CD14-positive monocyte (primary cell): ENCODE results near the gene NSMF. TPM values are rescaled to one million over a fixed set of nuclear protein-coding genes. Genes with fewer than 3 reads are reported as not detected.

Experiments
- DNase-seq, 3 donors: peaks; one replicate each; pipeline ENCODE4 v3.0.0-alpha.2; 2011 to 2022
- H2AFZ ChIP-seq: 2 replicates; pipeline ENCODE4 v1.6.0; 2012; ENCODE audit warnings: mild to moderate bottlenecking, low read depth, low read length, inconsistent platforms; ENCODE audit not compliant: insufficient read depth, poor library complexity, severe bottlenecking
- H3K27ac ChIP-seq, 2 donors: 1 replicate in 1 of 2; 2 replicates in 1 of 2; pipeline ENCODE4 v1.5.1; 2012 to 2013; ENCODE audit warnings: low read length in 2 of 2, control low read depth in 1 of 2, inconsistent platforms in 1 of 2, low read depth in 1 of 2, mild to moderate bottlenecking in 1 of 2
- H3K27me3 ChIP-seq, 2 donors: one replicate each; pipeline versions ENCODE4 v1.6.0 to v1.6.1; 2011 to 2013; ENCODE audit warnings: low read length in 2 of 2; ENCODE audit not compliant: control insufficient read depth in 2 of 2, insufficient read depth in 2 of 2
- H3K36me3 ChIP-seq, 2 donors: replicated peaks in 1 of 2; 1 replicate in 1 of 2; 2 replicates in 1 of 2; pipeline versions ENCODE4 v1.5.1 to v1.6.1; 2012 to 2013; ENCODE audit warnings: low read length in 2 of 2, control low read depth in 1 of 2, inconsistent platforms in 1 of 2, mild to moderate bottlenecking in 1 of 2; ENCODE audit not compliant: insufficient read depth in 2 of 2, control insufficient read depth in 1 of 2
- H3K4me1 ChIP-seq, 2 donors: 1 replicate in 1 of 2; 2 replicates in 1 of 2; pipeline versions ENCODE4 v1.5.1 to v1.6.1; 2012 to 2013; ENCODE audit warnings: low read length in 2 of 2, control low read depth in 1 of 2, inconsistent platforms in 1 of 2, mild to moderate bottlenecking in 1 of 2, moderate library complexity in 1 of 2; ENCODE audit not compliant: insufficient read depth in 2 of 2, control insufficient read depth in 1 of 2
- H3K4me2 ChIP-seq: replicated peaks from 2 replicates; pipeline ENCODE3; 2012; ENCODE audit warnings: low read length, moderate library complexity, mild to moderate bottlenecking; ENCODE audit not compliant: poor library complexity, severe bottlenecking; ENCODE audit errors: extremely low read depth
- H3K4me3 ChIP-seq, 3 experiments: fragments of 200-600 bp in 1 of 3; sonication (generic) in 1 of 3; replicated peaks in 1 of 3; 1 replicate in 2 of 3; 2 replicates in 1 of 3; pipeline ENCODE4 v1.5.1; 2011 to 2013; ENCODE audit warnings: low read length in 3 of 3, mild to moderate bottlenecking in 3 of 3, control low read depth in 2 of 3, low read depth in 2 of 3, inconsistent platforms in 1 of 3, moderate library complexity in 1 of 3
- H3K79me2 ChIP-seq: 2 replicates; pipeline ENCODE4 v1.6.0; 2012; ENCODE audit warnings: mild to moderate bottlenecking, control low read depth, inconsistent platforms, low read length, moderate library complexity; ENCODE audit not compliant: insufficient read depth
- H3K9ac ChIP-seq: 2 replicates; pipeline ENCODE4 v1.6.0; 2017; ENCODE audit warnings: low read length, mild to moderate bottlenecking; ENCODE audit not compliant: insufficient read depth, poor library complexity, severe bottlenecking
- H3K9me3 ChIP-seq, 2 donors: replicated peaks in 1 of 2; 1 replicate in 1 of 2; 2 replicates in 1 of 2; pipeline versions ENCODE4 v1.5.1 to v1.6.1; 2012 to 2013; ENCODE audit warnings: low read length in 2 of 2, control low read depth in 1 of 2; ENCODE audit not compliant: control insufficient read depth in 1 of 2, insufficient read depth in 1 of 2
- H4K20me1 ChIP-seq: 2 replicates; pipeline ENCODE4 v1.6.0; 2012; ENCODE audit warnings: mild to moderate bottlenecking, low read length, control low read depth, moderate library complexity; ENCODE audit not compliant: insufficient read depth
- H3K27ac Mint-ChIP-seq, 7 donors: one replicate each; pipeline ENCODE4 v1.8.0; 2020; ENCODE audit warnings: mild to moderate bottlenecking in 7 of 7, mixed read lengths in 7 of 7, moderate library complexity in 6 of 7, inconsistent platforms in 2 of 7
- H3K27me3 Mint-ChIP-seq, 3 donors: one replicate each; pipeline ENCODE4 v1.8.0; 2021 to 2022; ENCODE audit warnings: low read depth in 3 of 3, mild to moderate bottlenecking in 3 of 3, mixed read lengths in 3 of 3, moderate library complexity in 3 of 3, inconsistent platforms in 1 of 3
- H3K36me3 Mint-ChIP-seq, 2 donors: one replicate each; pipeline ENCODE4 v1.8.0; 2020; ENCODE audit warnings: mixed read lengths in 2 of 2, inconsistent platforms in 1 of 2, mild to moderate bottlenecking in 1 of 2
- H3K4me1 Mint-ChIP-seq: one replicate; pipeline ENCODE4 v1.8.0; 2020; ENCODE audit warnings: mild to moderate bottlenecking, mixed read lengths
- H3K4me3 Mint-ChIP-seq, 2 donors: one replicate each; pipeline ENCODE4 v1.8.0; 2020; ENCODE audit warnings: mild to moderate bottlenecking in 2 of 2, mixed read lengths in 2 of 2, moderate library complexity in 1 of 2
- H3K9me3 Mint-ChIP-seq, 7 donors: one replicate each; pipeline ENCODE4 v1.8.0; 2020 to 2022; ENCODE audit warnings: mixed read lengths in 7 of 7, mild to moderate bottlenecking in 6 of 7, moderate library complexity in 6 of 7, inconsistent platforms in 2 of 7
- CTCF ChIP-seq: fragments of 200-600 bp; IDR thresholded peaks from one replicate; pipeline ENCODE4 v1.8.0; 2022; ENCODE audit warnings: antibody characterized with exemption, mild to moderate bottlenecking
- WGBS: methylation state at CpG from one replicate; pipeline ENCODE4 v1.1.5; 2013; ENCODE audit warnings: missing lambda C conversion rate; ENCODE audit not compliant: insufficient coverage; 5-methylcytosine and 5-hydroxymethylcytosine counted together
- intact Hi-C, 2 donors: fragments of 100-400 bp; cut with micrococcal nuclease; formaldehyde crosslinking; loops; one replicate each; pipeline versions ENCODE4 v1.15.0 to v1.15.1; 2023
- polyA plus RNA-seq, 3 donors: library from polyadenylated mRNA; depleted of rRNA in 1 of 3; unstranded in 2 of 3; stranded (reverse) in 1 of 3; fragments of 300-500 nt in 2 of 3; fragments of >200 nt in 1 of 3; fragmentation: Illumina TruSeq in 2 of 3; gene quantifications; 1 replicate in 2 of 3; 2 replicates in 1 of 3; pipeline ENCODE4 v1.2.3, GENCODE V29; 2012 to 2021

The NSMF gene
- polyA plus RNA-seq, 3 donors = 4.6 to 68.4 (median 5.3) TPM

DNA sequence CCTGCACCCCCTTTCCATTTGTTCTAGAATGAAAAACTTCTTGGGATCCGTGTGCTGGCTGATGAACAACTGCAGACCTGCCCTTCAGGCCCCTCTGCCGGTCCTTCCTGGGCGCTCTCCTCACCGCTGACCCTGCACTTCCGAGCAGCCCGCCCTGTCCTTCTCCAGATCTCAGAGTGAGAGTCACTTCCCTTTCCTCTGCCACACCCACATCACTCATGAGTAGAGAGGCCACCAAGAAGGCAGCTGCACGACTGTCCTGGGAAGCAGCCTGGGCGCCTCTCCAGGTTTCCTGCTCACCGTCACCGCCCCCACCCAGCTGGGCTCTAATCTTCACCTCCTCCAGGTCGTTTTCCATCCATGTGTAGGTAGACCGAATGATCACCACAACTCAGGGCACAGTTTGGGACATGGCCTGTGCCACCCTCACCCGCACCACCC is 35.0 kb upstream of the NSMF start:
- Histone ChIP-seq H3K27me3 (no peaks in the 10 kb centered on the region), H3K4me1 (peaks cover 14 to 17% of the 10 kb centered on the region in 2 donors), H3K4me3 (peak overlapping the region in 1 of 3 experiments; percentile 28), H4K20me1 (no peaks in the 10 kb centered on the region), H3K4me2 (peak overlapping the region; percentile 57), H3K27ac (peak overlapping the region in 1 of 2 donors; percentile 51), H2AFZ (peak overlapping the region; percentile 63), H3K36me3 (no peaks in the 10 kb centered on the region), H3K79me2 (no peaks in the 10 kb centered on the region), H3K9me3 (no peaks in the 10 kb centered on the region), H3K9ac (no peak overlapping the region)
- Mint-ChIP-seq H3K4me1 (peaks cover 12% of the 10 kb centered on the region), H3K27ac (peak overlapping the region in 6 of 7 donors; percentile 33 to 85 (median 59)), H3K4me3 (peak overlapping the region in 1 of 2 donors; percentile 78), H3K36me3 (no peaks in the 10 kb centered on the region), H3K9me3 (peaks cover 0 to 4% (median 1%) of the 10 kb centered on the region in 7 donors), H3K27me3 (peaks cover 1 to 8% (median 4%) of the 10 kb centered on the region in 3 donors)
- peak; percentile 47 to 68 (median 59) for DNase-seq
- intact Hi-C loops = no loop called here
- no peak for TF ChIP-seq CTCF
- WGBS = 45% methylated on average over 11 of the region's 13 CpGs

DNA sequence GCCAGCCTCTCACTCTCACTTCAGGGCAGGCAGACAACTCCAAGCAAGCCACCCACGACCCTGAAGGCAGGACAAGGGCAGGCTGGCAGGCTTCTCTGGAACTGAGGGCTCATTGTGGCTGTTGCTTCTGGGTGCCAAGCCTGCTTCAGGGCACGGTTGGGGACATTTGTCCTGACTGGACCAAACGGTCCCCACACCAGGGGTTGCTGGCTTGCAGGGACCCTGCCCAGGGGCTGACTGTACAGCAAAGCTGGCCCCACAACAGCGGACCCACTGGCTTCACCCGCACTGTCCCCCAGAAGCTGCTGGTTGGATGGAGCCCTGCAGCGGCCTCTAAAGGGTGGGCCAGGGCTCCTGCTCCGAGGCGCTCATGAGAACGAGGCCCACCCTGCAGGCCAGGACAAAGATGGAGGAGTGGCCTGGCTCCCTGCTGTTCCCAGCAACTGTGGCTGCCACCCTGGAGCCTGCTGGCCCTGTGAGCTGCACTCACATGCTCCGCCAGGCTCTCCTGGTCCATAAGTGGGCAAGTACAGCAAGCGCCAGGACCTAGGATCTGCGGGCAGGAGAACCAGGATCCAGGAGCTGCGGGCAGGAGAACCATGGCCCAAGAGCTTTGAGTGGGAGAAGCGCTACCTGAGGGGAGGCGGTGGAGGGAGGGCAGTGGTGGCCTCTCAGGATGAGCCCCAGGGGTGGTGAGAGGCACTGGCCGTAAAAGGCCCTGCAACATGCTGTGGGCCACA is 34.4 kb upstream of the NSMF start:
- intact Hi-C loops = no loop called here
- Histone ChIP-seq H3K27ac (peak overlapping the region in 1 of 2 donors; percentile 51), H3K9ac (no peak overlapping the region), H3K9me3 (no peaks in the 10 kb centered on the region), H3K4me2 (peak overlapping the region; percentile 57), H3K27me3 (no peaks in the 10 kb centered on the region), H3K4me3 (peak overlapping the region in 1 of 3 experiments; percentile 28), H3K79me2 (no peaks in the 10 kb centered on the region), H4K20me1 (no peaks in the 10 kb centered on the region), H3K36me3 (no peaks in the 10 kb centered on the region), H3K4me1 (peaks cover 14 to 17% of the 10 kb centered on the region in 2 donors), H2AFZ (peak overlapping the region; percentile 63)
- H3K4me3 Mint-ChIP-seq = peak overlapping the region in 1 of 2 donors; percentile 78
- TF ChIP-seq CTCF = no peak
- 95% methylated on average over 14 of the region's 16 CpGs for WGBS
- peaks cover 1 to 8% (median 4%) of the 10 kb centered on the region in 3 donors for H3K27me3 Mint-ChIP-seq
- H3K9me3 Mint-ChIP-seq = peaks cover 0 to 4% (median 1%) of the 10 kb centered on the region in 7 donors
- DNase-seq = no peak
- no peaks in the 10 kb centered on the region for H3K36me3 Mint-ChIP-seq
- peak overlapping the region in 3 of 7 donors; percentile 10 to 85 (median 59) for H3K27ac Mint-ChIP-seq
- peaks cover 12% of the 10 kb centered on the region for H3K4me1 Mint-ChIP-seq
